Ovary (tissue), 3 donors: ENCODE data around the gene CAMTA1.

Experiments
- CTCF ChIP-seq, 3 donors: fragments of 450-650 bp in 2 of 3; fragments of 200-600 bp in 1 of 3; IDR thresholded peaks; one replicate each; pipeline versions ENCODE4 v1.5.1 to v1.8.0; 2016 to 2022; ENCODE audit warnings: antibody characterized with exemption in 3 of 3, mild to moderate bottlenecking in 1 of 3
- EP300 ChIP-seq: sonication (generic); formaldehyde crosslinking; IDR thresholded peaks from one replicate; pipeline ENCODE4 v1.6.1; 2017; ENCODE audit warnings: antibody characterized with exemption
- POLR2A ChIP-seq: fragments of 450-650 bp; IDR thresholded peaks from one replicate; pipeline ENCODE4 v1.6.1; 2017; ENCODE audit warnings: antibody characterized with exemption, mild to moderate bottlenecking, moderate library complexity
- donor health status: DM: no; HTN: no; CAD: no.

- TF ChIP-seq CTCF (IDR thresholded peaks at IDR 0.05) (no peak), POLR2A (no peak), EP300 (no peak)
Observed at GRCh38 chr1:7553042-7553690, 767.9 kb downstream of the CAMTA1 start.
